Lung (tissue), 12 donors: ENCODE results near the gene WFS1. TPM values are rescaled to one million over a fixed set of nuclear protein-coding genes. Genes with fewer than 3 reads are reported as not detected.

Experiments
- ATAC-seq: fragments of 200-7000 bp; cut with Tn5 transposase; one replicate; pipeline ENCODE4 v1.9.1; 2020; ENCODE audit warnings: moderate number of reproducible peaks; ENCODE audit not compliant: insufficient read depth, low FRiP score
- DNase-seq, 3 donors: peaks; one replicate each; pipeline ENCODE4 v3.0.0-alpha.2; 2013 to 2017
- H3K27ac ChIP-seq, 2 donors: one replicate each; pipeline ENCODE4 v1.5.1; 2013; ENCODE audit warnings: mild to moderate bottlenecking in 2 of 2, moderate library complexity in 2 of 2, control low read depth in 1 of 2, inconsistent platforms in 1 of 2, low read depth in 1 of 2, low read length in 1 of 2
- H3K27me3 ChIP-seq, 3 donors: one replicate each; pipeline ENCODE4 v1.5.1; 2013; ENCODE audit warnings: low read length in 2 of 3; ENCODE audit not compliant: control insufficient read depth in 3 of 3, insufficient read depth in 3 of 3
- H3K36me3 ChIP-seq, 4 donors: one replicate each; pipeline ENCODE4 v1.5.1; 2013; ENCODE audit warnings: low read length in 4 of 4, mild to moderate bottlenecking in 1 of 4, moderate library complexity in 1 of 4; ENCODE audit not compliant: control insufficient read depth in 4 of 4, insufficient read depth in 4 of 4
- H3K4me1 ChIP-seq, 5 donors: one replicate each; pipeline ENCODE4 v1.5.1; 2013; ENCODE audit warnings: low read length in 5 of 5, mild to moderate bottlenecking in 2 of 5, moderate library complexity in 1 of 5; ENCODE audit not compliant: control insufficient read depth in 5 of 5, insufficient read depth in 5 of 5
- H3K4me3 ChIP-seq: one replicate; pipeline ENCODE4 v1.5.1; 2013; ENCODE audit warnings: mild to moderate bottlenecking, control low read depth, moderate library complexity
- H3K9ac ChIP-seq, 2 donors: one replicate each; pipeline ENCODE4 v1.5.1; 2013; ENCODE audit warnings: low read length in 2 of 2, control low read depth in 1 of 2; ENCODE audit not compliant: insufficient read depth in 1 of 2
- H3K9me3 ChIP-seq, 4 donors: one replicate each; pipeline ENCODE4 v1.5.1; 2013; ENCODE audit warnings: low read length in 3 of 4, mild to moderate bottlenecking in 1 of 4, moderate library complexity in 1 of 4; ENCODE audit not compliant: control insufficient read depth in 4 of 4, insufficient read depth in 3 of 4
- WGBS, 2 donors: extraction: QIAGEN DNeasy Blood & Tissue Kit; methylation state at CpG; one replicate each; pipeline ENCODE4 v1.1.7; 2013; 5-methylcytosine and 5-hydroxymethylcytosine counted together
- polyA plus RNA-seq, 2 donors: library from polyadenylated mRNA; stranded (reverse); fragments of 200-250 nt; gene quantifications; one replicate each; pipeline ENCODE4 v1.2.1, GENCODE V29; 2013
- total RNA-seq, 2 donors: library from RNA; depleted of rRNA in 1 of 2; stranded (reverse); fragments of >200 nt in 1 of 2; gene quantifications; one replicate each; pipeline ENCODE4 v1.2.1, GENCODE V29; 2014 to 2021
- TF ChIP-seq, protein P1 (sequence below): IDR thresholded peaks from 2 replicates; pipeline ENCODE4 v1.5.1; 2012; ENCODE audit warnings: mild to moderate bottlenecking; ENCODE audit errors: control extremely low read depth, extremely low read depth
- donor health status: control.
- donor health status: control.
- donor health status: Bipolar disorder and iron deficiency.
- donor health status: healthy.
- donor health status: DM: yes; HTN: yes; CAD: no.

WFS1 gene
- total and polyA plus RNA-seq, 4 donors, result 26.5 to 76.0 (median 30.2) TPM

DNA sequence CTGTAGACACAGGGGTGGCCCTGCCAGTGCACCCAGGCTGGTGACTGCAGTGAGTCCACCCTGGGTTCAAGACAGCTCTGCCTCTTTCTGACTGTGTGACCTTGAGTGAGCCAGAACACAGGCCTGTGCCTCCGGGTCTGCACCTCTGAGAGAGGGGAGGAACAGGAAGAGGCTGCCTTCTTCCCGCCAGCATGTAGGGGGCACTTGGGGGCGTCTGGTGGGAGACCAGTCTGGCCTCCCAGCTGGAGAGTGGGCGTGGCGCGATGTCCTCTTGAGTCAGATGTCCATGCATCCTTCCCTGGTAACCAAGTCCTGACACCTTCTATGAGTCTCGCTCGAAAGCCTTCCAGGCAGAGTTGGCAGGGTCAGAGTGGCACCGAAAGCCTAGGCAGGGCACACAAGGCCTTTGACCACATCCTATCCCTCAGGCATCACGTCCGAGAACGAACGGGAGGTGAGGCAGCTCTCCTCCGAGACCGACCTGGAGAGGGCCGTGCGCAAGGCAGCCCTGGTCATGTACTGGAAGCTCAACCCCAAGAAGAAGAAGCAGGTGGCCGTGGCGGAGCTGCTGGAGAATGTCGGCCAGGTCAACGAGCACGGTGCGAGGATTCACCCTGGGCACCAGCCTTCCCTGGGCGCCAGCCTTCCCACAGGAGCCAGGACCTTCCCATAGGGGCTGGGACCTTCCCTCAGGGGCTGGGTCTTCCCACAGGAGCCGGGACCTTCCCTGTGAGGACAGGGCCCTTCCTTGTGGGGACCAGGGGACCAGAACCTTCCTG, 21.3 kb downstream of the WFS1 start:
- DNase-seq, result no peak
- ATAC-seq, result no peak
- no peaks in the 10 kb centered on the region for H3K9me3 ChIP-seq
- H3K36me3 ChIP-seq, result peaks cover 0 to 59% (median 26%) of the 10 kb centered on the region in 4 donors
- H3K9ac ChIP-seq, result no peak overlapping the region
- no peaks in the 10 kb centered on the region for H3K4me1 ChIP-seq
- TF ChIP-seq, protein P1, sequence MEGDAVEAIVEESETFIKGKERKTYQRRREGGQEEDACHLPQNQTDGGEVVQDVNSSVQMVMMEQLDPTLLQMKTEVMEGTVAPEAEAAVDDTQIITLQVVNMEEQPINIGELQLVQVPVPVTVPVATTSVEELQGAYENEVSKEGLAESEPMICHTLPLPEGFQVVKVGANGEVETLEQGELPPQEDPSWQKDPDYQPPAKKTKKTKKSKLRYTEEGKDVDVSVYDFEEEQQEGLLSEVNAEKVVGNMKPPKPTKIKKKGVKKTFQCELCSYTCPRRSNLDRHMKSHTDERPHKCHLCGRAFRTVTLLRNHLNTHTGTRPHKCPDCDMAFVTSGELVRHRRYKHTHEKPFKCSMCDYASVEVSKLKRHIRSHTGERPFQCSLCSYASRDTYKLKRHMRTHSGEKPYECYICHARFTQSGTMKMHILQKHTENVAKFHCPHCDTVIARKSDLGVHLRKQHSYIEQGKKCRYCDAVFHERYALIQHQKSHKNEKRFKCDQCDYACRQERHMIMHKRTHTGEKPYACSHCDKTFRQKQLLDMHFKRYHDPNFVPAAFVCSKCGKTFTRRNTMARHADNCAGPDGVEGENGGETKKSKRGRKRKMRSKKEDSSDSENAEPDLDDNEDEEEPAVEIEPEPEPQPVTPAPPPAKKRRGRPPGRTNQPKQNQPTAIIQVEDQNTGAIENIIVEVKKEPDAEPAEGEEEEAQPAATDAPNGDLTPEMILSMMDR, result no peak
- H3K4me3 ChIP-seq, result no peak overlapping the region
- H3K27ac ChIP-seq, result no peak overlapping the region
- WGBS, 2 donors, result 88 to 92% methylated on average over 25 of the region's 25 CpGs
- H3K27me3 ChIP-seq, result no peaks in the 10 kb centered on the region

DNA sequence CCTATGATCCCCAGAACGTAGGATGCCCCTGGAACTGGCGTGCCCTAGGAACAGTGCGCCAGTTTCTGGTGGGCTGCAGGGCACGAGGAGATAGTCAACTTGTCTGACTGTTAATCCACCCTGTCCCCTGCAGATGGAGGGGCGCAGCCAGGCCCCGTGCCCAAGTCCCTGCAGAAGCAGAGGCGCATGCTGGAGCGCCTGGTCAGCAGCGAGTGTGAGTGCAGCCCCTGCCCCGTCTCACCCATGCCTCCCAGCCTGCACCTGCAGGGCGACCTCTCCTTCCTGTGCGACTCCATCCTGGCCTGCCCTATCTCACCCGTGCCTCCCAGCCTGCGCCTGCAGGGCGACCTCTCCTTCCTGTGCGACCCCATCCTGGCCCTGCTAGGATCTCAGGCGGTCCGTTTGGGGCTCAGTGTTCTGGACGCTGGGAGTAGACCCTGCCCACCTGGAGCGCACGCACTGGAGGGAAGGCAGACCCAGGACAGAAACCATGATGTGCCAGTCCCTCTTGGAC, 22.2 kb downstream of the WFS1 start:
- no peaks in the 10 kb centered on the region for H3K27me3 ChIP-seq
- H3K4me1 ChIP-seq, result no peaks in the 10 kb centered on the region
- H3K36me3 ChIP-seq, result peaks cover 0 to 64% (median 29%) of the 10 kb centered on the region in 4 donors
- TF ChIP-seq, protein P1, result no peak
- H3K4me3 ChIP-seq, result no peak overlapping the region
- WGBS, 2 donors, result 88 to 91% methylated on average over 19 to 21 of the region's 21 CpGs
- no peak overlapping the region for H3K9ac ChIP-seq
- DNase-seq (peak in 1 of 3 donors; percentile 13), ATAC-seq (no peak)
- no peaks in the 10 kb centered on the region for H3K9me3 ChIP-seq
- no peak overlapping the region for H3K27ac ChIP-seq

DNA sequence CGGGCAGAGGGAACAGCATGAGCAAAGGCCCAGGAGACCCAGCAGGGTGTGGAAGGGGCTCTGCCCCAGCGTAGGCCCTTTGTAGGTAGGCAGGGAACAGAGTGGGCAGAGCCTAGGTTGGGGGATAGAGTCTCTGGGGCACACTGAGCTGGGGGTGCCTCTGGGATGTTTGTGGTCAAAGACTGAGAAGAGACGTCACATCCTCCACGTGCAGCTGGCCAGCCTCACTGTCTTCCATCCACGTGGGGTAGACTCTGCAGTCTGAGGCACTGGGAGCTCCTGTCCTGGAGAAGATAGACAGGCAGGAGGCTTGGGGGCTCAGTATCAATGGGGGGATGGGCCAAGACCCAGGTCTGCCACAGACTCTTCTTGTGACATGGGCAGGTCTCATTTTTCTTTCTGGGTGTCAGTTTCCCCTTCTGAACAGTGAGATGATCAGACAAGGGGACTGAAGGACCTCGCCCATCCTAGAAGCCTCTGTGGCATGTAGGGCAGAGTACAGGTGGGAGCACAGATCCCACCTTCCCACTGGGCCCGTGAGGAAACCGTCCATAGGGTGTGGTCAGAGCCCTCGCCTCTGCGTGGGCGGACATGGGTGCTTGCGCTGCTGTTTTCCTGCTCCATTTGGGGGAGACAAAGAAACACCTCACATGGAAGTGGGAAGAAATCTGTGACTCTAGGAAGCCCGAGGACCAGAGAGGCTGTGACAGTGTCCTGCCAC, 22.9 kb downstream of the WFS1 start:
- Histone ChIP-seq H3K9me3 (no peaks in the 10 kb centered on the region), H3K27ac (no peak overlapping the region), H3K27me3 (no peaks in the 10 kb centered on the region), H3K36me3 (peaks cover 0 to 61% (median 24%) of the 10 kb centered on the region in 4 donors), H3K4me1 (no peaks in the 10 kb centered on the region), H3K9ac (no peak overlapping the region), H3K4me3 (no peak overlapping the region)
- DNase-seq, result no peak
- no peak for ATAC-seq
- WGBS, 2 donors, result 84 to 89% methylated on average over 13 of the region's 13 CpGs
- TF ChIP-seq, protein P1, result no peak
